ENCODE data around the gene NANOS2.

Gene NANOS2

GRCh38 chr19:45866400-45867176 lies 48.0 kb downstream of the NANOS2 start:
- Histone ChIP-seq H4K20me1 (ENCODE audit: insufficient read depth, low read length) (no peaks in the 10 kb centered on the region), H3K27me3 (ENCODE audit: insufficient read depth, low read length) (no peaks in the 10 kb centered on the region), H3K9me3 (ENCODE audit: low read length) (no peaks in the 10 kb centered on the region), H3K4me3 (ENCODE audit: low read depth, low read length, poor library complexity, severe bottlenecking) (no peak overlapping the region), H3K36me3 (ENCODE audit: insufficient read depth, low read length) (no peaks in the 10 kb centered on the region), H2AFZ (ENCODE audit: low read length) (no peak overlapping the region), H3K27ac (ENCODE audit: low read depth, low read length, poor library complexity, severe bottlenecking) (no peak overlapping the region), H3F3A (ENCODE audit: insufficient read depth, low read length) (0 out of 2 replicates have a peak, but pooled peaks cover 3% of the 10 kb centered on the region), H3K9me2 (ENCODE audit: low read depth, low read length) (no peaks in the 10 kb centered on the region), H3K4me1 (ENCODE audit: insufficient read depth, low read length, severe bottlenecking) (peaks cover 22% of the 10 kb centered on the region), H3K79me2 (ENCODE audit: insufficient read depth, low read length) (peaks cover 7% of the 10 kb centered on the region; the same call in 1 of the 2 replicates), H3K4me2 (ENCODE audit: low read length) (no peak overlapping the region), H3K9ac (ENCODE audit: low read length) (no peak overlapping the region)
- no peak for TF ChIP-seq CTCF (IDR thresholded peaks at IDR 0.05; ENCODE audit: low read length)

GRCh38 chr19:45865269-45865948 lies 49.2 kb downstream of the NANOS2 start:
- H3K4me3 ChIP-seq (ENCODE audit: low read depth, low read length, poor library complexity, severe bottlenecking): no peak overlapping the region
- no peak overlapping the region for H2AFZ ChIP-seq (ENCODE audit: low read length)
- peaks cover 32% of the 10 kb centered on the region for H3K4me1 ChIP-seq (ENCODE audit: insufficient read depth, low read length, severe bottlenecking)
- H3K27me3 ChIP-seq (ENCODE audit: insufficient read depth, low read length): no peaks in the 10 kb centered on the region
- H3K9me3 ChIP-seq (ENCODE audit: low read length): no peaks in the 10 kb centered on the region
- H3K36me3 ChIP-seq (ENCODE audit: insufficient read depth, low read length): no peaks in the 10 kb centered on the region
- no peak for TF ChIP-seq CTCF (IDR thresholded peaks at IDR 0.05; ENCODE audit: low read length)
- TF ChIP-seq EZH2 (IDR thresholded peaks at IDR 0.05; ENCODE audit: borderline replicate concordance, low read length): no peak
- H3K27ac ChIP-seq (ENCODE audit: low read depth, low read length, poor library complexity, severe bottlenecking): no peak overlapping the region
- H4K20me1 ChIP-seq (ENCODE audit: insufficient read depth, low read length): no peaks in the 10 kb centered on the region
- H3K4me2 ChIP-seq (ENCODE audit: low read length): no peak overlapping the region
- no peak overlapping the region for H3K9ac ChIP-seq (ENCODE audit: low read length)
- H3K79me2 ChIP-seq (ENCODE audit: insufficient read depth, low read length): peaks cover 13% of the 10 kb centered on the region; the same call in 1 of the 2 replicates
- no peaks in the 10 kb centered on the region for H3K9me2 ChIP-seq (ENCODE audit: low read depth, low read length)
- 0 out of 2 replicates have a peak, but pooled peaks cover 3% of the 10 kb centered on the region for H3F3A ChIP-seq (ENCODE audit: insufficient read depth, low read length)

GRCh38 chr19:45864629-45865082 lies 49.9 kb downstream of the NANOS2 start:
- TF ChIP-seq CTCF (IDR thresholded peaks at IDR 0.05; ENCODE audit: low read length): no peak
- TF ChIP-seq EZH2 (IDR thresholded peaks at IDR 0.05; ENCODE audit: borderline replicate concordance, low read length): no peak
- no peak overlapping the region for H3K9ac ChIP-seq (ENCODE audit: low read length)
- H3K27me3 ChIP-seq (ENCODE audit: insufficient read depth, low read length): no peaks in the 10 kb centered on the region
- H2AFZ ChIP-seq (ENCODE audit: low read length): no peak overlapping the region
- H3K36me3 ChIP-seq (ENCODE audit: insufficient read depth, low read length): peaks cover 6% of the 10 kb centered on the region
- H3K9me2 ChIP-seq (ENCODE audit: low read depth, low read length): no peaks in the 10 kb centered on the region
- H3K27ac ChIP-seq (ENCODE audit: low read depth, low read length, poor library complexity, severe bottlenecking): no peak overlapping the region
- 0 out of 2 replicates have a peak, but pooled peaks cover 3% of the 10 kb centered on the region for H3F3A ChIP-seq (ENCODE audit: insufficient read depth, low read length)
- H4K20me1 ChIP-seq (ENCODE audit: insufficient read depth, low read length): no peaks in the 10 kb centered on the region
- peaks cover 32% of the 10 kb centered on the region for H3K4me1 ChIP-seq (ENCODE audit: insufficient read depth, low read length, severe bottlenecking)
- no peaks in the 10 kb centered on the region for H3K9me3 ChIP-seq (ENCODE audit: low read length)
- H3K79me2 ChIP-seq (ENCODE audit: insufficient read depth, low read length): peaks cover 13% of the 10 kb centered on the region; the same call in 1 of the 2 replicates
- H3K4me3 ChIP-seq (ENCODE audit: low read depth, low read length, poor library complexity, severe bottlenecking): peak overlapping the region; percentile 94
- H3K4me2 ChIP-seq (ENCODE audit: low read length): peak overlapping the region; percentile 89

Measured in OCI-LY1 (cell line).